GM12878 (cell line): ENCODE measurements around the gene HCN3. TPM values are rescaled to one million over a fixed set of nuclear protein-coding genes. Genes with fewer than 3 reads are reported as not detected.

Experiments
- ATAC-seq: fragments of 200-7000 bp; cut with Tn5 transposase; 3 replicates; pipeline ENCODE4 v1.9.1; 2020; ENCODE audit warnings: mild to moderate bottlenecking, moderate library complexity
- BruUV-seq: library from RNA; stranded (reverse); fragments of 400-500 nt; replicated peaks from 2 replicates; lab custom pipeline; 2021; lab: Mats Ljungman, UMichigan
- CTCF ChIA-PET: fragments of 300-600 bp; sonication (Branson Sonifier 250); formaldehyde crosslinking; extraction: SDS; loops from one replicate; lab custom pipeline; 2021; ENCODE audit warnings: inconsistent platforms; lab: Yijun Ruan, JAX
- POLR2A ChIA-PET: fragments of 350-600 bp; formaldehyde crosslinking; extraction: SDS; loops from one replicate; lab custom pipeline; 2021; ENCODE audit warnings: inconsistent platforms; lab: Charles Lee
- RAD21 ChIA-PET: fragments of 300-600 bp; sonication (Branson Sonifier 250); formaldehyde crosslinking; loops from one replicate; lab custom pipeline; 2023; ENCODE audit warnings: antibody characterized with exemption; ENCODE audit not compliant: unreplicated experiment; lab: Charles Lee
- SMC1A ChIA-PET: fragments of 300-600 bp; sonication (Branson Sonifier 250); formaldehyde crosslinking; loops from one replicate; lab custom pipeline; 2023; ENCODE audit not compliant: unreplicated experiment, uncharacterized antibody; lab: Charles Lee
- DNase-seq: peaks from one replicate; pipeline ENCODE4 v3.0.0-alpha.2; 2011; ENCODE audit warnings: low read depth, low spot score
- FAIRE-seq: peaks from 3 replicates; lab custom pipeline; 2011; peaks lifted over from hg19 to GRCh38; lab: Jason Lieb, UNC
- H2AFZ ChIP-seq: 2 replicates; pipeline ENCODE4 v1.6.0; 2011; ENCODE audit warnings: low read depth, low read length, control low read depth; ENCODE audit not compliant: control insufficient read depth
- H3K27ac ChIP-seq: 2 replicates; pipeline ENCODE4 v1.5.1; 2011; ENCODE audit warnings: control low read depth; ENCODE audit not compliant: control insufficient read depth, insufficient read depth
- H3K27me3 ChIP-seq, 2 experiments: replicated peaks in 1 of 2; 2 replicates each; pipeline versions ENCODE4 v1.6.0 to v1.6.1; 2011; ENCODE audit warnings: low read length in 1 of 2; ENCODE audit not compliant: control insufficient read depth in 2 of 2, insufficient read depth in 2 of 2
- H3K36me3 ChIP-seq, 2 experiments: 2 replicates each; pipeline ENCODE4 v1.5.1; 2011; ENCODE audit warnings: low read length in 1 of 2; ENCODE audit not compliant: control insufficient read depth in 2 of 2, insufficient read depth in 2 of 2
- H3K4me1 ChIP-seq: 2 replicates; pipeline ENCODE4 v1.6.1; 2011; ENCODE audit warnings: mild to moderate bottlenecking, low read length, moderate library complexity, mixed read lengths; ENCODE audit not compliant: control insufficient read depth, insufficient read depth
- H3K4me2 ChIP-seq: 2 replicates; pipeline ENCODE4 v1.6.0; 2011; ENCODE audit warnings: control low read depth; ENCODE audit not compliant: control insufficient read depth, insufficient read depth
- H3K4me3 ChIP-seq: fragments of 200-600 bp; sonication (generic); 2 replicates; pipeline ENCODE4 v1.5.1; 2016
- H3K79me2 ChIP-seq: 2 replicates; pipeline ENCODE4 v1.6.0; 2011; ENCODE audit warnings: low read length; ENCODE audit not compliant: control insufficient read depth, insufficient read depth
- H3K9ac ChIP-seq: 2 replicates; pipeline ENCODE4 v1.8.0; 2011; ENCODE audit warnings: low read length, control low read depth, mixed read lengths; ENCODE audit not compliant: control insufficient read depth, insufficient read depth
- H3K9me3 ChIP-seq: replicated peaks from 3 replicates; pipeline ENCODE4 v1.5.1; 2011; ENCODE audit warnings: mild to moderate bottlenecking, low read length; ENCODE audit not compliant: control insufficient read depth, insufficient read depth
- H4K20me1 ChIP-seq: 2 replicates; pipeline ENCODE4 v1.6.0; 2011; ENCODE audit not compliant: control insufficient read depth, insufficient read depth
- GATAD2B ChIP-seq: fragments of 450-650 bp; conservative IDR thresholded peaks from 2 replicates; pipeline ENCODE4 v1.6.1; 2017; ENCODE audit warnings: low read depth, mild to moderate bottlenecking, moderate library complexity
- KAT2A ChIP-seq: conservative IDR thresholded peaks from 2 replicates; pipeline ENCODE4 v1.6.1; 2011; ENCODE audit warnings: low read depth, low read length; ENCODE audit not compliant: control insufficient read depth
- MYC ChIP-seq: IDR thresholded peaks from 2 replicates; pipeline ENCODE4 v1.6.1; 2011; ENCODE audit warnings: mild to moderate bottlenecking, low read length, moderate library complexity, inconsistent platforms; ENCODE audit not compliant: insufficient read depth, insufficient replicate concordance, insufficient read length, severe bottlenecking
- POLR2AphosphoS5 ChIP-seq: IDR thresholded peaks from 2 replicates; pipeline ENCODE4 v1.6.1; 2011; ENCODE audit warnings: mild to moderate bottlenecking, low read length, inconsistent platforms
- SREBF2 ChIP-seq: IDR thresholded peaks from 2 replicates; pipeline ENCODE4 v1.6.1; 2012; ENCODE audit warnings: mild to moderate bottlenecking, low read length
- ZBTB11 ChIP-seq: fragments of 450-650 bp; formaldehyde crosslinking; IDR thresholded peaks from 2 replicates; pipeline ENCODE4 v1.5.0; 2022; ENCODE audit warnings: mild to moderate bottlenecking, missing genetic modification characterization
- ZNF24 ChIP-seq: fragments of 450-650 bp; IDR thresholded peaks from 2 replicates; pipeline ENCODE4 v1.6.1; 2017; ENCODE audit warnings: antibody characterized with exemption, mild to moderate bottlenecking
- ZNF592 ChIP-seq: fragments of 450-650 bp; IDR thresholded peaks from 2 replicates; pipeline ENCODE4 v1.6.1; 2017; ENCODE audit warnings: mild to moderate bottlenecking, moderate library complexity
- WGBS: methylation state at CpG from one replicate; pipeline ENCODE4 v1.1.6; 2016; ENCODE audit warnings: low lambda C conversion rate; ENCODE audit not compliant: insufficient replicate concordance, insufficient coverage; ENCODE audit errors: missing lambda C conversion rate; 5-methylcytosine and 5-hydroxymethylcytosine counted together
- in situ Hi-C: fragments of 300-500 bp; cut with MboI; formaldehyde crosslinking; loops from 9 replicates; pipeline ENCODE4 v1.14.3; 2018; ENCODE audit warnings: mixed read lengths
- intact Hi-C: fragments of 100-400 bp; cut with micrococcal nuclease; formaldehyde crosslinking; loops from one replicate; pipeline ENCODE4 v1.14.2; 2022; ENCODE audit not compliant: unreplicated experiment
- polyA plus RNA-seq, 11 experiments: library from polyadenylated mRNA; depleted of rRNA in 4 of 11; unstranded in 6 of 11; stranded (reverse) in 5 of 11; fragments of >200 nt; fragmentation: Nextera tagmentation in 4 of 11; fragmentation: Illumina TruSeq in 1 of 11; extraction: Ambion mirVana in 4 of 11; extraction: Trizol in 1 of 11; gene quantifications; 1 replicate in 1 of 11; 2 replicates in 10 of 11; pipeline versions ENCODE4 v1.2.1 to v1.2.3, GENCODE V29; 2011 to 2016; ENCODE audit warnings: inconsistent platforms in 2 of 11, missing spikeins in 2 of 11, low read depth in 1 of 11
- total RNA-seq, 4 experiments: library from RNA; depleted of rRNA in 3 of 4; stranded (reverse); fragments of >200 nt in 3 of 4; fragmentation: Illumina TruSeq in 1 of 4; extraction: Trizol in 1 of 4; gene quantifications; 2 replicates each; pipeline versions ENCODE4 v1.2.1 to v1.2.3, GENCODE V29; 2013 to 2021
- TF ChIP-seq, protein P1 (sequence below): fragments of 450-650 bp; IDR thresholded peaks from 2 replicates; pipeline ENCODE4 v1.6.1; 2018; ENCODE audit warnings: mild to moderate bottlenecking, low read depth, moderate library complexity; ENCODE audit not compliant: partially characterized antibody
- TF ChIP-seq, protein P2 (sequence below): fragments of 150-350 bp; IDR thresholded peaks from 2 replicates; pipeline ENCODE4 v1.6.1; 2014; ENCODE audit warnings: mild to moderate bottlenecking, low read depth, low read length

The HCN3 gene
- total and polyA plus RNA-seq, 10 of the 15 experiments (the other 5 are each of a cell fraction or from before 2014, with no cell fraction given), result 0.08 to 4.1 (median 1.8) TPM

- TF ChIP-seq MYC, result no peak
Measured at GRCh38 chr1:155316922-155317321, 39.7 kb downstream of the HCN3 start (continued).

GRCh38 chr1:155318082-155318481, 40.8 kb downstream of the HCN3 start:
- Histone ChIP-seq H3K4me1 (peaks cover 7% of the 10 kb centered on the region), H2AFZ (no peak overlapping the region), H4K20me1 (no peaks in the 10 kb centered on the region), H3K79me2 (peaks cover 4% of the 10 kb centered on the region), H3K9ac (no peak overlapping the region), H3K27me3 (no peaks in the 10 kb centered on the region), H3K9me3 (no peaks in the 10 kb centered on the region), H3K4me2 (no peak overlapping the region), H3K36me3 (peaks cover 7 to 38% of the 10 kb centered on the region in 2 experiments), H3K4me3 (no peak overlapping the region), H3K27ac (no peak overlapping the region)
- ChIA-PET RAD21 (interaction anchor here (1.4 kb wide), 1 partner anchor 67 kb away, joined by 8 read pairs; no protein-coding TSS in a partner anchor), SMC1A (interaction anchor here (0.6 to 1.5 kb wide), 4 partner anchors 10 to 70 kb away, joined by 4 to 5 read pairs (median 4); partner anchors contain the start of gene FDPS), CTCF (interaction anchor here (1.6 to 3.4 kb wide), 2 partner anchors 14 to 67 kb away, joined by 5 to 27 read pairs; no protein-coding TSS in a partner anchor), POLR2A (interaction anchor here (1.2 to 1.6 kb wide), 2 partner anchors 10 to 42 kb away, joined by 3 to 8 read pairs; partner anchors contain the start of gene FDPS)
- FAIRE-seq (no peak), ATAC-seq (no peak), DNase-seq (no peak)
- BruUV-seq, result no TSS peak
- intact Hi-C loops, result no loop called here
- 95% methylated on average over 9 of the region's 9 CpGs for WGBS
- in situ Hi-C loops, result no loop called here
- no peak for TF ChIP-seq GATAD2B
- TF ChIP-seq ZNF24, result no peak
- no peak for TF ChIP-seq ZNF592
- TF ChIP-seq, protein P1, sequence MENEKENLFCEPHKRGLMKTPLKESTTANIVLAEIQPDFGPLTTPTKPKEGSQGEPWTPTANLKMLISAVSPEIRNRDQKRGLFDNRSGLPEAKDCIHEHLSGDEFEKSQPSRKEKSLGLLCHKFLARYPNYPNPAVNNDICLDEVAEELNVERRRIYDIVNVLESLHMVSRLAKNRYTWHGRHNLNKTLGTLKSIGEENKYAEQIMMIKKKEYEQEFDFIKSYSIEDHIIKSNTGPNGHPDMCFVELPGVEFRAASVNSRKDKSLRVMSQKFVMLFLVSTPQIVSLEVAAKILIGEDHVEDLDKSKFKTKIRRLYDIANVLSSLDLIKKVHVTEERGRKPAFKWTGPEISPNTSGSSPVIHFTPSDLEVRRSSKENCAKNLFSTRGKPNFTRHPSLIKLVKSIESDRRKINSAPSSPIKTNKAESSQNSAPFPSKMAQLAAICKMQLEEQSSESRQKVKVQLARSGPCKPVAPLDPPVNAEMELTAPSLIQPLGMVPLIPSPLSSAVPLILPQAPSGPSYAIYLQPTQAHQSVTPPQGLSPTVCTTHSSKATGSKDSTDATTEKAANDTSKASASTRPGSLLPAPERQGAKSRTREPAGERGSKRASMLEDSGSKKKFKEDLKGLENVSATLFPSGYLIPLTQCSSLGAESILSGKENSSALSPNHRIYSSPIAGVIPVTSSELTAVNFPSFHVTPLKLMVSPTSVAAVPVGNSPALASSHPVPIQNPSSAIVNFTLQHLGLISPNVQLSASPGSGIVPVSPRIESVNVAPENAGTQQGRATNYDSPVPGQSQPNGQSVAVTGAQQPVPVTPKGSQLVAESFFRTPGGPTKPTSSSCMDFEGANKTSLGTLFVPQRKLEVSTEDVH, result no peak
- TF ChIP-seq ZBTB11, result no peak
- TF ChIP-seq KAT2A, result no peak
- no peak for TF ChIP-seq POLR2AphosphoS5
- TF ChIP-seq SREBF2, result no peak
- TF ChIP-seq, protein P2, sequence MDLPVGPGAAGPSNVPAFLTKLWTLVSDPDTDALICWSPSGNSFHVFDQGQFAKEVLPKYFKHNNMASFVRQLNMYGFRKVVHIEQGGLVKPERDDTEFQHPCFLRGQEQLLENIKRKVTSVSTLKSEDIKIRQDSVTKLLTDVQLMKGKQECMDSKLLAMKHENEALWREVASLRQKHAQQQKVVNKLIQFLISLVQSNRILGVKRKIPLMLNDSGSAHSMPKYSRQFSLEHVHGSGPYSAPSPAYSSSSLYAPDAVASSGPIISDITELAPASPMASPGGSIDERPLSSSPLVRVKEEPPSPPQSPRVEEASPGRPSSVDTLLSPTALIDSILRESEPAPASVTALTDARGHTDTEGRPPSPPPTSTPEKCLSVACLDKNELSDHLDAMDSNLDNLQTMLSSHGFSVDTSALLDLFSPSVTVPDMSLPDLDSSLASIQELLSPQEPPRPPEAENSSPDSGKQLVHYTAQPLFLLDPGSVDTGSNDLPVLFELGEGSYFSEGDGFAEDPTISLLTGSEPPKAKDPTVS, result no peak
